Measurements from ENCODE around the gene ARMC8. TPM values are rescaled to one million over a fixed set of nuclear protein-coding genes. Genes with fewer than 3 reads are reported as not detected.

The ARMC8 gene
- total RNA-seq, 1 experiment from 2014 or later = 80.9 TPM

GRCh38 chr3:138220242-138220641, 33.1 kb downstream of the ARMC8 start:
- Mint-ChIP-seq H3K9me3 (ENCODE audit: low read depth, unreplicated experiment) (no peaks in the 10 kb centered on the region), H3K27ac (ENCODE audit: unreplicated experiment) (no peak overlapping the region), H3K4me3 (ENCODE audit: low read depth, unreplicated experiment) (no peak overlapping the region), H3K36me3 (ENCODE audit: insufficient read depth, unreplicated experiment) (peaks cover 12% of the 10 kb centered on the region), H3K27me3 (ENCODE audit: unreplicated experiment) (no peaks in the 10 kb centered on the region), H3K4me1 (ENCODE audit: low read depth, unreplicated experiment) (peaks cover 14% of the 10 kb centered on the region)
- TF ChIP-seq CTCF (IDR thresholded peaks at IDR 0.05; ENCODE audit: unreplicated experiment) = no peak
- intact Hi-C loops (cut with micrococcal nuclease; ENCODE audit: unreplicated experiment) = no loop called here
- CTCF ChIA-PET = interaction anchor here (1.5 kb wide), 1 partner anchor 19 kb away, joined by 4 read pairs; no protein-coding TSS in a partner anchor
- DNase-seq = no peak
- no TSS peak for BruUV-seq (replicated peaks)

GRCh38 chr3:138220788-138221187, 33.7 kb downstream of the ARMC8 start:
- CTCF ChIA-PET = interaction anchor here (0.7 to 1.5 kb wide), 2 partner anchors 19 to 112 kb away, joined by 4 read pairs; no protein-coding TSS in a partner anchor
- intact Hi-C loops (cut with micrococcal nuclease; ENCODE audit: unreplicated experiment) = no loop called here
- no TSS peak for BruUV-seq (replicated peaks)
- H3K4me1 Mint-ChIP-seq (ENCODE audit: low read depth, unreplicated experiment) = peaks cover 14% of the 10 kb centered on the region
- H3K36me3 Mint-ChIP-seq (ENCODE audit: insufficient read depth, unreplicated experiment) = peaks cover 17% of the 10 kb centered on the region
- H3K27me3 Mint-ChIP-seq (ENCODE audit: unreplicated experiment) = no peaks in the 10 kb centered on the region
- no peak for DNase-seq
- no peak overlapping the region for H3K4me3 Mint-ChIP-seq (ENCODE audit: low read depth, unreplicated experiment)
- H3K27ac Mint-ChIP-seq (ENCODE audit: unreplicated experiment) = no peak overlapping the region
- TF ChIP-seq CTCF (IDR thresholded peaks at IDR 0.05; ENCODE audit: unreplicated experiment) = no peak
- no peaks in the 10 kb centered on the region for H3K9me3 Mint-ChIP-seq (ENCODE audit: low read depth, unreplicated experiment)

GRCh38 chr3:138222131-138222941, 35.2 kb downstream of the ARMC8 start:
- CTCF ChIA-PET = no interaction called here
- peaks cover 17% of the 10 kb centered on the region for H3K36me3 Mint-ChIP-seq (ENCODE audit: insufficient read depth, unreplicated experiment)
- intact Hi-C loops (cut with micrococcal nuclease; ENCODE audit: unreplicated experiment) = no loop called here
- peaks cover 13% of the 10 kb centered on the region for H3K4me1 Mint-ChIP-seq (ENCODE audit: low read depth, unreplicated experiment)
- no TSS peak for BruUV-seq (replicated peaks)
- no peaks in the 10 kb centered on the region for H3K9me3 Mint-ChIP-seq (ENCODE audit: low read depth, unreplicated experiment)
- no peak overlapping the region for H3K4me3 Mint-ChIP-seq (ENCODE audit: low read depth, unreplicated experiment)
- no peak for DNase-seq
- no peak overlapping the region for H3K27ac Mint-ChIP-seq (ENCODE audit: unreplicated experiment)
- TF ChIP-seq CTCF (IDR thresholded peaks at IDR 0.05; ENCODE audit: unreplicated experiment) = no peak
- H3K27me3 Mint-ChIP-seq (ENCODE audit: unreplicated experiment) = no peaks in the 10 kb centered on the region

- H3K36me3 Mint-ChIP-seq (ENCODE audit: insufficient read depth, unreplicated experiment) = peaks cover 19% of the 10 kb centered on the region
- peaks cover 7% of the 10 kb centered on the region for H3K4me1 Mint-ChIP-seq (ENCODE audit: low read depth, unreplicated experiment)
- BruUV-seq (replicated peaks) = no TSS peak
- no peak overlapping the region for H3K27ac Mint-ChIP-seq (ENCODE audit: unreplicated experiment)
- no peak for TF ChIP-seq CTCF (IDR thresholded peaks at IDR 0.05; ENCODE audit: unreplicated experiment)
- no peaks in the 10 kb centered on the region for H3K9me3 Mint-ChIP-seq (ENCODE audit: low read depth, unreplicated experiment)
- CTCF ChIA-PET = no interaction called here
- DNase-seq = no peak
- H3K4me3 Mint-ChIP-seq (ENCODE audit: low read depth, unreplicated experiment) = no peak overlapping the region
- intact Hi-C loops (cut with micrococcal nuclease; ENCODE audit: unreplicated experiment) = no loop called here
- H3K27me3 Mint-ChIP-seq (ENCODE audit: unreplicated experiment) = no peaks in the 10 kb centered on the region
Measured at GRCh38 chr3:138222942-138223287, 35.8 kb downstream of the ARMC8 start.

Data from Calu3 (cell line).